Measurements from ENCODE around the gene TAGLN3.

GRCh38 chr3:111984636-111985298 is 14.0 kb upstream of the TAGLN3 start:
- TF ChIP-seq CTCF (IDR thresholded peaks at IDR 0.05) (no peak), POLR2A (IDR thresholded peaks at IDR 0.05) (no peak)

Data from testis (tissue), 2 donors.